GM23248 (cell line): ENCODE measurements around the gene KLHL22. TPM values are rescaled to one million over a fixed set of nuclear protein-coding genes. Genes with fewer than 3 reads are reported as not detected.
"Not testable (repeated sequence)": the region's sequence is repeated elsewhere in the genome, so short reads cannot be mapped to it uniquely, and the experiment has no call there.

Experiments used
- DNase-seq: peaks from one replicate; pipeline ENCODE4 v3.0.0-alpha.2; 2015
- H2AFZ ChIP-seq: fragments of 200-600 bp; sonication (generic); 2 replicates; pipeline ENCODE4 v1.6.1; 2016; ENCODE audit warnings: antibody characterized with exemption
- H3F3A ChIP-seq: fragments of 200-600 bp; sonication (generic); 2 replicates; pipeline ENCODE4 v1.6.1; 2016; ENCODE audit warnings: mild to moderate bottlenecking, antibody characterized with exemption, mixed run types; ENCODE audit not compliant: insufficient read depth
- H3K27ac ChIP-seq: fragments of 200-600 bp; sonication (generic); 2 replicates; pipeline ENCODE4 v1.5.1; 2016; ENCODE audit warnings: mild to moderate bottlenecking
- H3K27me3 ChIP-seq: fragments of 200-600 bp; sonication (generic); replicated peaks from 2 replicates; pipeline ENCODE4 v1.6.1; 2016; ENCODE audit warnings: mild to moderate bottlenecking; ENCODE audit not compliant: insufficient read depth
- H3K36me3 ChIP-seq: fragments of 200-600 bp; sonication (generic); 2 replicates; pipeline ENCODE4 v1.6.1; 2016; ENCODE audit warnings: low read depth, mild to moderate bottlenecking
- H3K4me1 ChIP-seq: fragments of 200-600 bp; sonication (generic); 2 replicates; pipeline ENCODE4 v1.6.1; 2016; ENCODE audit warnings: mild to moderate bottlenecking; ENCODE audit not compliant: insufficient read depth
- H3K4me2 ChIP-seq: fragments of 200-600 bp; sonication (generic); one replicate; pipeline ENCODE4 v1.6.1; 2016; ENCODE audit warnings: mild to moderate bottlenecking; ENCODE audit not compliant: unreplicated experiment
- H3K4me3 ChIP-seq: fragments of 200-600 bp; sonication (generic); 2 replicates; pipeline ENCODE4 v1.5.1; 2016; ENCODE audit warnings: mild to moderate bottlenecking
- H3K79me2 ChIP-seq: fragments of 200-600 bp; sonication (generic); 2 replicates; pipeline ENCODE4 v1.6.1; 2016; ENCODE audit warnings: mild to moderate bottlenecking; ENCODE audit not compliant: insufficient read depth
- H3K9ac ChIP-seq: fragments of 200-600 bp; sonication (generic); 2 replicates; pipeline ENCODE4 v1.6.1; 2016; ENCODE audit warnings: mild to moderate bottlenecking
- H3K9me2 ChIP-seq: fragments of 200-600 bp; sonication (generic); 2 replicates; pipeline ENCODE4 v1.6.1; 2016; ENCODE audit warnings: mixed run types, mild to moderate bottlenecking, moderate library complexity; ENCODE audit not compliant: insufficient read depth
- H3K9me3 ChIP-seq: fragments of 200-600 bp; sonication (generic); one replicate; pipeline ENCODE4 v1.6.1; 2017; ENCODE audit warnings: low read depth
- H4K20me1 ChIP-seq: fragments of 200-600 bp; sonication (generic); 2 replicates; pipeline ENCODE4 v1.6.0; 2016; ENCODE audit not compliant: insufficient read depth
- EZH2 ChIP-seq: fragments of 200-600 bp; sonication (generic); IDR thresholded peaks from 2 replicates; pipeline ENCODE4 v1.6.1; 2018; ENCODE audit warnings: antibody characterized with exemption, mild to moderate bottlenecking; ENCODE audit not compliant: insufficient read depth, poor library complexity, severe bottlenecking
- EZH2phosphoT487 ChIP-seq: fragments of 200-600 bp; sonication (generic); IDR thresholded peaks from 2 replicates; pipeline ENCODE4 v1.6.1; 2018; ENCODE audit warnings: antibody characterized with exemption, moderate library complexity, mild to moderate bottlenecking, low read depth; ENCODE audit not compliant: insufficient read depth
- WGBS, 2 experiments: methylation state at CpG; one replicate each; pipeline ENCODE4 v1.1.6; 2015 to 2017; ENCODE audit warnings: low lambda C conversion rate in 2 of 2, low coverage in 1 of 2; ENCODE audit errors: missing lambda C conversion rate in 2 of 2; 5-methylcytosine and 5-hydroxymethylcytosine counted together
- in situ Hi-C: fragments of 300-500 bp; cut with MboI; formaldehyde crosslinking; loops from 2 replicates; pipeline ENCODE4 v1.15.0; 2020
- polyA plus RNA-seq: library from polyadenylated mRNA; unstranded; fragments of >200 nt; fragmentation: Nextera tagmentation; extraction: Ambion mirVana; gene quantifications from 2 replicates; pipeline ENCODE4 v1.2.1, GENCODE V29; 2016
- total RNA-seq: library from RNA; depleted of rRNA; stranded (reverse); fragments of >200 nt; shearing (Covaris generic); gene quantifications from 2 replicates; pipeline ENCODE4 v1.2.3, GENCODE V29; 2014

The KLHL22 gene
- total and polyA plus RNA-seq, 2 experiments from 2014 or later = 19.0 to 41.3 TPM

- H3K27me3 ChIP-seq = no peaks in the 10 kb centered on the region
- in situ Hi-C loops = no loop called here
- DNase-seq = no peak
- no peaks in the 10 kb centered on the region for H3K9me2 ChIP-seq
- H3K4me3 ChIP-seq = no peak overlapping the region
- peaks cover 4% of the 10 kb centered on the region; the same call in 1 of the 2 replicates for H3F3A ChIP-seq
- no peaks in the 10 kb centered on the region for H3K36me3 ChIP-seq
- H4K20me1 ChIP-seq = no peaks in the 10 kb centered on the region
- WGBS, 2 experiments = 93 to 95% methylated on average over 7 of the region's 7 CpGs
- no peak overlapping the region for H2AFZ ChIP-seq
- no peak overlapping the region for H3K27ac ChIP-seq
- TF ChIP-seq EZH2phosphoT487 = no peak
- no peak for TF ChIP-seq EZH2
- peaks cover 15% of the 10 kb centered on the region for H3K4me1 ChIP-seq
- no peak overlapping the region for H3K9ac ChIP-seq
- no peak overlapping the region for H3K4me2 ChIP-seq
- no peaks in the 10 kb centered on the region for H3K9me3 ChIP-seq
- no peaks in the 10 kb centered on the region for H3K79me2 ChIP-seq
These were observed 74.1 kb downstream of the KLHL22 start for GRCh38 chr22:20421507-20421874.

GRCh38 chr22:20420157-20420842, 75.3 kb downstream of the KLHL22 start:
- TF ChIP-seq EZH2 (no peak), EZH2phosphoT487 (no peak)
- in situ Hi-C loops = no loop called here
- peaks cover 15% of the 10 kb centered on the region for H3K4me1 ChIP-seq

GRCh38 chr22:20419664-20419951, 76.0 kb downstream of the KLHL22 start:
- Histone ChIP-seq H4K20me1 (no peaks in the 10 kb centered on the region), H3K4me1 (peaks cover 15% of the 10 kb centered on the region), H3K4me3 (no peak overlapping the region), H3K4me2 (no peak overlapping the region), H3K9ac (no peak overlapping the region), H2AFZ (no peak overlapping the region), H3F3A (peaks cover 4% of the 10 kb centered on the region; the same call in 1 of the 2 replicates), H3K27ac (no peak overlapping the region), H3K79me2 (no peaks in the 10 kb centered on the region), H3K36me3 (no peaks in the 10 kb centered on the region), H3K27me3 (no peaks in the 10 kb centered on the region), H3K9me3 (no peaks in the 10 kb centered on the region), H3K9me2 (no peaks in the 10 kb centered on the region)
- TF ChIP-seq EZH2phosphoT487 (no peak), EZH2 (no peak)
- in situ Hi-C loops = no loop called here
- WGBS, 2 experiments = 86 to 95% methylated on average over 2 of the region's 2 CpGs
- no peak for DNase-seq

More at GRCh38 chr22:20420157-20420842, 75.3 kb downstream of the KLHL22 start:
- H3K36me3 ChIP-seq = no peaks in the 10 kb centered on the region
- H2AFZ ChIP-seq = no peak overlapping the region
- no peak overlapping the region for H3K9ac ChIP-seq
- no peaks in the 10 kb centered on the region for H3K9me3 ChIP-seq
- no peak overlapping the region for H3K4me3 ChIP-seq
- WGBS, 2 experiments = 93% methylated on average over 11 of the region's 11 CpGs
- H3K9me2 ChIP-seq = no peaks in the 10 kb centered on the region
- H3F3A ChIP-seq = peaks cover 4% of the 10 kb centered on the region; the same call in 1 of the 2 replicates
- H3K4me2 ChIP-seq = no peak overlapping the region
- H3K79me2 ChIP-seq = no peaks in the 10 kb centered on the region
- no peaks in the 10 kb centered on the region for H4K20me1 ChIP-seq
- DNase-seq = no peak
- no peaks in the 10 kb centered on the region for H3K27me3 ChIP-seq
- no peak overlapping the region for H3K27ac ChIP-seq

DNA sequence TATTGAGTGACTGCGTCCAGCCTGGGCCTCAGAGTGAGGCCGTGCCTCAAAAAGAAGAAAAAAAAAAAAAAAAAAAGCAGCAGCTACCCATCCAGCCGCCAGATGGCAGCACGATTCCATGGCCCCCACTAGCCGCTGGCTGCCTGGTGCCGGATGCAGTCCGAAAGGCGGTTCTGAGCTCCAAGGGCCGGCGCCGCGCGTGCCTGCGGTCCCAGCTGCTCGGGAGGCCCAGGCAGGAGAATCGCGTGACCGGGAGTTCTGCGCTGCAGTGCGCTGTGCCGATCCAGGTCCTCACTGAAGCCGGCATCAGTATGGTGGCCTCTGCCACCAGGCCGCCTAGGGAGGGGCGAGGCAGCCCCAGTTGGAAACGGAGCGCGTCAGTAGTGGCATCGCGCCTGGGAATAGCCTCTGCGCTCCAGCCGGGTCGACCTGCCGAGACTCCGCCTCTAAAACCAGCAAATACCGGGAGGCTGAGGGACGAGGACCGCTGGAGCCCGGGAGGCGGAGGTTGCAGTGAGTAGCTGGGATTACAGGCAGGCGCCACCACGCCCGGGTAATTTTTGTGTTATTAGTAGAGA, 77.3 kb downstream of the KLHL22 start:
- no peak for TF ChIP-seq EZH2phosphoT487
- TF ChIP-seq EZH2 = no peak
- H3K27me3 ChIP-seq = no peaks in the 10 kb centered on the region
- in situ Hi-C loops = no loop called here
- peak; percentile 96 for DNase-seq
- no peaks in the 10 kb centered on the region for H3K36me3 ChIP-seq
- H3K4me2 ChIP-seq = peak overlapping the region; percentile 72
- no peaks in the 10 kb centered on the region for H3K79me2 ChIP-seq
- peaks cover 12% of the 10 kb centered on the region for H3K4me1 ChIP-seq
- H3K9me3 ChIP-seq = no peaks in the 10 kb centered on the region
- H3K9ac ChIP-seq = peak overlapping the region; percentile 72
- H3K4me3 ChIP-seq = peak overlapping the region; percentile 72
- 3 to 4% methylated on average over 35 to 41 of the region's 42 CpGs for WGBS, 2 experiments
- peaks cover 4% of the 10 kb centered on the region; the same call in 1 of the 2 replicates for H3F3A ChIP-seq
- no peaks in the 10 kb centered on the region for H4K20me1 ChIP-seq
- peak overlapping the region; percentile 79 for H2AFZ ChIP-seq
- H3K27ac ChIP-seq = peak overlapping the region; percentile 28
- no peaks in the 10 kb centered on the region for H3K9me2 ChIP-seq

- H3F3A ChIP-seq, H3K79me2 ChIP-seq, H3K9me2 ChIP-seq, H3K27me3 ChIP-seq, in situ Hi-C loops, H3K9ac ChIP-seq, H3K36me3 ChIP-seq, H3K4me3 ChIP-seq, DNase-seq, H3K27ac ChIP-seq, H3K4me1 ChIP-seq, H3K9me3 ChIP-seq, H2AFZ ChIP-seq, H3K4me2 ChIP-seq, H4K20me1 ChIP-seq: not testable (repeated sequence)
- WGBS, 2 experiments = 61 to 66% methylated on average over 3 of the region's 3 CpGs
These were observed 79.9 kb downstream of the KLHL22 start for GRCh38 chr22:20415699-20416098.

DNA sequence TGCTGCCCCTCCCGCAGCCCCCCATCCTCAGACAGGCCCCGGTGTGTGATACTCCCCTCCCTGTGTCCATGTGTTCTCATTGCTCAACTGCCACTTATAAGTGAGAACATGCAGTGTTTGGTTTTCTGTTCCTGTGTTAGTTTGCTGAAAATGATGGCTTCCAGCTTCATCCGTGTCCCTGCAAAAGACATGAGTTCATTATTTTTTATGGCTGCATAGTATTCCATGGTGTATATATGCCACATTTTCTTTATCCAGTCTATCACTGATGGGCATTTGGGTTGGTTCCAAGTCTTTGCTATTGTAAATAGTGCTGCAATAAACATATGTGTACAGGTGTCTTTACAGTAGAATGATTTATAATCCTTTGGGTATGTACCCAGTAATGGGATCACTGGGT, 80.4 kb downstream of the KLHL22 start:
- not testable (repeated sequence) for H3K4me3 ChIP-seq

More for the DNA sequence above, 80.4 kb downstream of the KLHL22 start:
- in situ Hi-C loops, H3K9me2 ChIP-seq, H3K4me2 ChIP-seq, DNase-seq, H4K20me1 ChIP-seq, H3K9ac ChIP-seq, H3K4me1 ChIP-seq, H2AFZ ChIP-seq, H3F3A ChIP-seq, H3K27me3 ChIP-seq, H3K27ac ChIP-seq, H3K9me3 ChIP-seq, H3K36me3 ChIP-seq, H3K79me2 ChIP-seq: not testable (repeated sequence)
- WGBS, 2 experiments = 43 to 47% methylated on average over 3 of the region's 3 CpGs
